K562 (cell line): ENCODE results near the gene SH2B2. TPM values are rescaled to one million over a fixed set of nuclear protein-coding genes. Genes with fewer than 3 reads are reported as not detected.

Experiments
- ATAC-seq: fragments of 200-7000 bp; cut with Tn5 transposase; 3 replicates; pipeline ENCODE4 v1.9.1; 2020; ENCODE audit warnings: moderate library complexity
- BruUV-seq: library from RNA; stranded (reverse); fragments of 400-500 nt; replicated peaks from 2 replicates; lab custom pipeline; 2021; lab: Mats Ljungman, UMichigan
- CTCF ChIA-PET: fragments of 300-600 bp; formaldehyde crosslinking; extraction: SDS; loops from one replicate; lab custom pipeline; 2021; ENCODE audit warnings: low intra/inter-chr PET ratio; lab: Yijun Ruan, JAX
- POLR2A ChIA-PET: fragments of 300-600, 350-650 bp; sonication (Branson Sonifier 250); formaldehyde crosslinking; extraction: SDS; loops from one replicate; lab custom pipeline; 2021; ENCODE audit warnings: antibody characterized with exemption, inconsistent platforms; lab: Yijun Ruan, JAX
- DNase-seq, 4 experiments: peaks; one replicate each; pipeline versions ENCODE4 v3.0.0 to v3.0.0-alpha.2; 2011 to 2018; ENCODE audit warnings: low spot score in 3 of 4, mixed read lengths in 3 of 4; ENCODE audit errors: extremely low read depth in 1 of 4
- FAIRE-seq: peaks from 2 replicates; lab custom pipeline; 2011; peaks lifted over from hg19 to GRCh38; lab: Jason Lieb, UNC
- H2AFZ ChIP-seq: 2 replicates; pipeline ENCODE4 v1.6.0; 2011; ENCODE audit warnings: low read depth, low read length, control low read depth, inconsistent platforms
- H3K27ac ChIP-seq: fragments of 200-600 bp; 3 replicates; pipeline ENCODE4 v1.8.0; 2011; ENCODE audit warnings: low read depth, mild to moderate bottlenecking, control low read depth, inconsistent platforms, low read length, moderate library complexity, mixed read lengths; ENCODE audit errors: extremely low read depth
- H3K27me3 ChIP-seq, 2 experiments: fragments of 300-600 bp in 1 of 2; 2 replicates in 1 of 2; 3 replicates in 1 of 2; pipeline versions ENCODE4 v1.6.0 to v1.8.0; 2011; ENCODE audit warnings: inconsistent platforms in 2 of 2, low read length in 2 of 2, mild to moderate bottlenecking in 1 of 2, mixed read lengths in 1 of 2, moderate library complexity in 1 of 2; ENCODE audit not compliant: control insufficient read depth in 2 of 2, insufficient read depth in 2 of 2
- H3K36me3 ChIP-seq: fragments of 300-600 bp; 3 replicates; pipeline ENCODE4 v1.8.0; 2011; ENCODE audit warnings: mild to moderate bottlenecking, low read length, inconsistent platforms; ENCODE audit not compliant: control insufficient read depth, insufficient read depth
- H3K4me1 ChIP-seq, 2 experiments: fragments of 200-600 bp in 1 of 2; replicated peaks in 1 of 2; 2 replicates in 1 of 2; 3 replicates in 1 of 2; pipeline versions ENCODE4 v1.5.1 to v1.8.0; 2011; ENCODE audit warnings: inconsistent platforms in 2 of 2, low read length in 2 of 2, mild to moderate bottlenecking in 1 of 2, mixed read lengths in 1 of 2, moderate library complexity in 1 of 2; ENCODE audit not compliant: control insufficient read depth in 2 of 2, insufficient read depth in 2 of 2
- H3K4me2 ChIP-seq: 2 replicates; pipeline ENCODE4 v1.6.1; 2011; ENCODE audit warnings: low read length, control low read depth, inconsistent platforms, mixed read lengths; ENCODE audit not compliant: insufficient read depth
- H3K4me3 ChIP-seq: fragments of 200-600 bp; sonication (generic), shearing (Covaris generic); 2 replicates; pipeline ENCODE4 v1.5.1; 2016; ENCODE audit warnings: control low read depth, inconsistent platforms
- H3K79me2 ChIP-seq: fragments of 200-600 bp; 3 replicates; pipeline ENCODE4 v1.8.0; 2011; ENCODE audit warnings: low read length, inconsistent platforms; ENCODE audit not compliant: control insufficient read depth, insufficient read depth
- H3K9ac ChIP-seq, 2 experiments: 2 replicates each; pipeline versions ENCODE4 v1.6.0 to v1.6.1; 2011; ENCODE audit warnings: low read depth in 2 of 2, low read length in 2 of 2, control low read depth in 1 of 2, inconsistent platforms in 1 of 2, mild to moderate bottlenecking in 1 of 2, mixed read lengths in 1 of 2; ENCODE audit not compliant: insufficient read depth in 1 of 2
- H3K9me1 ChIP-seq: one replicate; pipeline ENCODE4 v1.6.0; 2011; ENCODE audit warnings: inconsistent platforms, mild to moderate bottlenecking, low read length, moderate library complexity; ENCODE audit not compliant: control insufficient read depth, insufficient read depth
- H3K9me3 ChIP-seq: replicated peaks from 2 replicates; pipeline ENCODE4 v1.5.1; 2011; ENCODE audit warnings: low read depth, low read length, inconsistent platforms; ENCODE audit not compliant: control insufficient read depth, insufficient read depth
- H4K20me1 ChIP-seq: replicated peaks from 2 replicates; pipeline ENCODE4 v1.6.1; 2011; ENCODE audit warnings: low read length, inconsistent platforms, mixed read lengths; ENCODE audit not compliant: control insufficient read depth, insufficient read depth
- ATF1 ChIP-seq, 2 experiments: fragments of 450-650 bp in 1 of 2; IDR thresholded peaks; 2 replicates each; pipeline ENCODE4 v1.6.1; 2016; ENCODE audit warnings: missing compliant biosample characterization in 1 of 2, missing genetic modification characterization in 1 of 2
- CREM ChIP-seq: IDR thresholded peaks from 2 replicates; pipeline ENCODE4 v1.6.1; 2014; ENCODE audit warnings: antibody characterized with exemption, low read depth
- ILK ChIP-seq: fragments of 450-650 bp; IDR thresholded peaks from 2 replicates; pipeline ENCODE4 v1.6.1; 2016; ENCODE audit warnings: missing genetic modification characterization, low read depth, mild to moderate bottlenecking, missing compliant biosample characterization, moderate library complexity, borderline replicate concordance
- KDM4B ChIP-seq, 2 experiments: fragments of 450-650 bp in 1 of 2; sonication (generic) in 1 of 2; IDR thresholded peaks; 2 replicates each; pipeline ENCODE4 v1.6.1; 2016 to 2017; ENCODE audit warnings: borderline replicate concordance in 2 of 2, antibody characterized with exemption in 1 of 2, low read depth in 1 of 2, mild to moderate bottlenecking in 1 of 2
- KHSRP ChIP-seq: fragments of 450-650 bp; IDR thresholded peaks from 2 replicates; pipeline ENCODE4 v1.6.1; 2017
- MYC ChIP-seq, 2 experiments: fragments of 250-450 bp in 1 of 2; sonication (Bioruptor Pico) in 1 of 2; IDR thresholded peaks; 2 replicates each; pipeline versions ENCODE4 v1.5.1 to v1.6.1; 2012 to 2021; ENCODE audit warnings: low read depth in 2 of 2, borderline replicate concordance in 1 of 2, improper control_type of control experiment in 1 of 2, low read length in 1 of 2, mild to moderate bottlenecking in 1 of 2, moderate library complexity in 1 of 2
- NFRKB ChIP-seq: fragments of 450-650 bp; IDR thresholded peaks from 2 replicates; pipeline ENCODE4 v1.6.1; 2016; ENCODE audit warnings: low read depth
- POU5F1 ChIP-seq: fragments of 150-350 bp; IDR thresholded peaks from 2 replicates; pipeline ENCODE4 v1.6.1; 2014; ENCODE audit warnings: borderline replicate concordance, low read length, low read depth, mild to moderate bottlenecking; ENCODE audit not compliant: partially characterized antibody
- ZBED1 ChIP-seq: IDR thresholded peaks from 2 replicates; pipeline ENCODE4 v1.6.1; 2014
- ZNF586 ChIP-seq: fragments of 450-650 bp; formaldehyde crosslinking; conservative IDR thresholded peaks from 2 replicates; pipeline ENCODE4 v1.4.0; 2020; ENCODE audit warnings: mild to moderate bottlenecking, moderate library complexity
- WGBS: fragments of 100-300 bp; shearing (Covaris generic); methylation state at CpG from one replicate; pipeline ENCODE4 v1.1.6; 2016; ENCODE audit warnings: low coverage, mixed read lengths; ENCODE audit not compliant: insufficient coverage; ENCODE audit errors: missing lambda C conversion rate; 5-methylcytosine and 5-hydroxymethylcytosine counted together
- in situ Hi-C: fragments of 300-500 bp; cut with MboI; formaldehyde crosslinking; loops from 4 replicates; pipeline ENCODE4 v1.15.0; 2018; ENCODE audit warnings: inconsistent platforms, mixed read lengths
- intact Hi-C: fragments of 100-400 bp; cut with micrococcal nuclease; formaldehyde crosslinking; loops from 2 replicates; pipeline ENCODE4 v1.14.2; 2022
- polyA plus RNA-seq, 8 experiments: library from polyadenylated mRNA; depleted of rRNA in 4 of 8; stranded (reverse) in 5 of 8; unstranded in 3 of 8; fragments of >200 nt; fragmentation: Nextera tagmentation in 2 of 8; fragmentation: Illumina TruSeq in 1 of 8; extraction: Ambion mirVana in 2 of 8; extraction: Trizol in 1 of 8; gene quantifications; 2 replicates each; pipeline versions ENCODE4 v1.2.1 to v1.2.3, GENCODE V29; 2011 to 2014; ENCODE audit warnings: inconsistent platforms in 1 of 8, missing spikeins in 1 of 8
- total RNA-seq, 7 experiments: library from RNA; depleted of rRNA in 6 of 7; stranded (reverse); fragments of >200 nt in 6 of 7; fragmentation: Illumina TruSeq in 2 of 7; extraction: Trizol in 2 of 7; gene quantifications; 2 replicates each; pipeline versions ENCODE4 v1.2.1 to v1.2.3, GENCODE V29; 2011 to 2021; ENCODE audit warnings: low replicate concordance in 1 of 7
- TF ChIP-seq, protein P1 (sequence below), 2 experiments: fragments of 250-450 bp in 1 of 2; fragments of 450-650 bp in 1 of 2; sonication (Bioruptor Pico) in 1 of 2; IDR thresholded peaks; 2 replicates each; pipeline versions ENCODE4 v1.6.1 to v1.8.0; 2016 to 2021; ENCODE audit warnings: mild to moderate bottlenecking in 2 of 2, moderate library complexity in 2 of 2, missing compliant biosample characterization in 1 of 2, missing genetic modification characterization in 1 of 2
- TF ChIP-seq, protein P2 (sequence below): fragments of 450-650 bp; IDR thresholded peaks from 2 replicates; pipeline ENCODE4 v1.6.1; 2018; ENCODE audit warnings: mild to moderate bottlenecking, low read depth; ENCODE audit not compliant: partially characterized antibody
- TF ChIP-seq, protein P3 (sequence below): fragments of 450-650 bp; formaldehyde crosslinking; IDR thresholded peaks from 2 replicates; pipeline ENCODE4 v1.4.0; 2020; ENCODE audit warnings: mild to moderate bottlenecking

The SH2B2 gene
- total and polyA plus RNA-seq, 9 of the 15 experiments (the other 6 are each of a cell fraction or from before 2014, with no cell fraction given) = 0.03 to 0.89 (median 0.07) TPM; not detected in 4

DNA sequence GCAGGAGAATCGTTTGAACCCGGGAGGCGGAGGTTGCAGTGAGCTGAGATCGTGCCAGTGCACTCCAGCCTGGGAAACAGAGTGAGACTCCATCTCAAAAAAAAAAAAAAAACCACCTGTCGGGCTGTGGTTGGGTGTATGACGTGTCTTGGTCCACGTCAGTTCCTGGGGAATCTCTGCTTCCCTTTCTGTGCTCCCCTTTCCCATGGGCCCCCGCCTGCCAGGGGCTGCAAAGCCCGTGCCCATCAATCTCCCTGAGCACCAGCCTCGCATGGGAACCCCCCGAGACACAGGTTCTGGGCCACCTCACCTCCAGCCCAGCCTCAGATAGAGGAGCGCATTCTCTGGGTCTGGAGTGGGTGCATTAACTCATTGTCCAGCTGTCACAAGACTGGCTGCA is 2.3 kb upstream of the SH2B2 start:
- 10% methylated on average over 12 of the region's 12 CpGs for WGBS
- no peak for DNase-seq
- intact Hi-C loops = no loop called here
- CTCF ChIA-PET = no interaction called here
- H3K4me2 ChIP-seq = no peak overlapping the region
- no peak for ATAC-seq
- POLR2A ChIA-PET = interaction anchor here (1.0 kb wide), 1 partner anchor 10 kb away, joined by 4 read pairs; no protein-coding TSS in a partner anchor
- no peak for TF ChIP-seq POU5F1
- no peak for TF ChIP-seq ATF1 (CRISPR knock-in tag; IDR thresholded peaks at IDR 0.05)
- peak; percentile 44 for TF ChIP-seq ATF1 (tag; IDR thresholded peaks at IDR 0.05)
- no peak for TF ChIP-seq ZBED1
- TF ChIP-seq ZNF586 (CRISPR knock-in tag) = no peak
- TF ChIP-seq CREM = peak; percentile 56
- no peak for TF ChIP-seq MYC (IDR thresholded peaks at IDR 0.05; ENCODE audit: low read depth, low read length)
- TF ChIP-seq MYC (CRISPR knock-in tag; IDR thresholded peaks at IDR 0.05; ENCODE audit: borderline replicate concordance, low read depth) = no peak
- 0 out of 4 replicates have a peak, but pooled peaks of 1 of the 2 experiments have one; percentile 2 for TF ChIP-seq KDM4B (IDR thresholded peaks at IDR 0.05; ENCODE audit: borderline replicate concordance in 2 of 2, low read depth in 1 of 2)
- TF ChIP-seq, protein P1, sequence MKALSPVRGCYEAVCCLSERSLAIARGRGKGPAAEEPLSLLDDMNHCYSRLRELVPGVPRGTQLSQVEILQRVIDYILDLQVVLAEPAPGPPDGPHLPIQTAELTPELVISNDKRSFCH (CRISPR knock-in tag; IDR thresholded peaks at IDR 0.05) = no peak
- TF ChIP-seq, protein P1 (tag; IDR thresholded peaks at IDR 0.05) = no peak
- TF ChIP-seq, protein P2, sequence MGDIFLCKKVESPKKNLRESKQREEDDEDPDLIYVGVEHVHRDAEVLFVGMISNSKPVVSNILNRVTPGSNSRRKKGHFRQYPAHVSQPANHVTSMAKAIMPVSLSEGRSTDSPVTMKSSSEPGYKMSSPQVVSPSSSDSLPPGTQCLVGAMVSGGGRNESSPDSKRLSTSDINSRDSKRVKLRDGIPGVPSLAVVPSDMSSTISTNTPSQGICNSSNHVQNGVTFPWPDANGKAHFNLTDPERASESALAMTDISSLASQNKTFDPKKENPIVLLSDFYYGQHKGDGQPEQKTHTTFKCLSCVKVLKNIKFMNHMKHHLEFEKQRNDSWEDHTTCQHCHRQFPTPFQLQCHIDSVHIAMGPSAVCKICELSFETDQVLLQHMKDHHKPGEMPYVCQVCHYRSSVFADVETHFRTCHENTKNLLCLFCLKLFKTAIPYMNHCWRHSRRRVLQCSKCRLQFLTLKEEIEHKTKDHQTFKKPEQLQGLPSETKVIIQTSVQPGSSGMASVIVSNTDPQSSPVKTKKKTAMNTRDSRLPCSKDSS = no peak
- TF ChIP-seq, protein P3, sequence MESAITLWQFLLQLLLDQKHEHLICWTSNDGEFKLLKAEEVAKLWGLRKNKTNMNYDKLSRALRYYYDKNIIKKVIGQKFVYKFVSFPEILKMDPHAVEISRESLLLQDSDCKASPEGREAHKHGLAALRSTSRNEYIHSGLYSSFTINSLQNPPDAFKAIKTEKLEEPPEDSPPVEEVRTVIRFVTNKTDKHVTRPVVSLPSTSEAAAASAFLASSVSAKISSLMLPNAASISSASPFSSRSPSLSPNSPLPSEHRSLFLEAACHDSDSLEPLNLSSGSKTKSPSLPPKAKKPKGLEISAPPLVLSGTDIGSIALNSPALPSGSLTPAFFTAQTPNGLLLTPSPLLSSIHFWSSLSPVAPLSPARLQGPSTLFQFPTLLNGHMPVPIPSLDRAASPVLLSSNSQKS (CRISPR knock-in tag) = no peak
- TF ChIP-seq NFRKB = no peak
- TF ChIP-seq KHSRP = no peak
- TF ChIP-seq ILK (tag) = no peak
- TF ChIP-seq, all 486 proteins: peak for 3
- Histone ChIP-seq H3K79me2 (no peaks in the 10 kb centered on the region), H3K9me3 (no peaks in the 10 kb centered on the region), H3K36me3 (no peaks in the 10 kb centered on the region), H3K4me3 (no peak overlapping the region), H3K27ac (no peak overlapping the region), H3K27me3 (peaks cover 20 to 42% of the 10 kb centered on the region in 2 experiments; a peak in 4 of 5 replicates), H3K9me1 (no peaks in the 10 kb centered on the region), H3K4me1 (peaks cover 10 to 63% of the 10 kb centered on the region in 2 experiments; a peak in 4 of 5 replicates), H3K9ac (no peak overlapping the region), H2AFZ (no peak overlapping the region), H4K20me1 (peaks cover 27% of the 10 kb centered on the region)
- no peak for FAIRE-seq
- in situ Hi-C loops = loop anchor here (5.0 kb wide), 1 partner anchor 108 kb away; no protein-coding TSS in a partner anchor
- no TSS peak for BruUV-seq
